ENCODE results near the gene OPN1SW. TPM values are rescaled to one million over a fixed set of nuclear protein-coding genes. Genes with fewer than 3 reads are reported as not detected.

Gene OPN1SW
- total RNA-seq, 2 experiments from 2014 or later = not detected

- peaks cover 32% of the 10 kb centered on the region for H3K27me3 Mint-ChIP-seq
- ChIA-PET CTCF (no interaction called here), POLR2A (no interaction called here)
- H3K9me3 ChIP-seq (ENCODE audit: control insufficient read depth in 1 of 2, insufficient read depth in 1 of 2, low read length in 2 of 2) = no peaks in the 10 kb centered on the region
- H3K9me3 Mint-ChIP-seq = no peaks in the 10 kb centered on the region
- no peaks in the 10 kb centered on the region for H3K36me3 Mint-ChIP-seq (ENCODE audit: low read depth)
- no peaks in the 10 kb centered on the region for H3K4me1 ChIP-seq (ENCODE audit: insufficient read depth, low read length)
- H3K4me3 ChIP-seq (ENCODE audit: low read length) = no peak overlapping the region
- intact Hi-C loops (cut with DNase I, micrococcal nuclease) = no loop called here
- peaks cover 0 to 3% of the 10 kb centered on the region in 2 experiments for H3K27me3 ChIP-seq (ENCODE audit: control insufficient read depth in 1 of 2, insufficient read depth in 2 of 2, low read length in 2 of 2)
- H3K27ac ChIP-seq (ENCODE audit: low read depth in 1 of 2, low read length in 2 of 2) = no peak overlapping the region
- no peak overlapping the region for H3K27ac Mint-ChIP-seq
- no peaks in the 10 kb centered on the region for H3K4me1 Mint-ChIP-seq (ENCODE audit: low read depth)
- no peak for DNase-seq
- H3K4me3 Mint-ChIP-seq = no peak overlapping the region
- TF ChIP-seq CTCF (IDR thresholded peaks at IDR 0.05) = no peak
- no peaks in the 10 kb centered on the region for H3K36me3 ChIP-seq (ENCODE audit: insufficient read depth, low read length)
- ATAC-seq (ENCODE audit: poor library complexity) = no peak
Measured at GRCh38 chr7:128729494-128729893, 46.1 kb downstream of the OPN1SW start.

DNA sequence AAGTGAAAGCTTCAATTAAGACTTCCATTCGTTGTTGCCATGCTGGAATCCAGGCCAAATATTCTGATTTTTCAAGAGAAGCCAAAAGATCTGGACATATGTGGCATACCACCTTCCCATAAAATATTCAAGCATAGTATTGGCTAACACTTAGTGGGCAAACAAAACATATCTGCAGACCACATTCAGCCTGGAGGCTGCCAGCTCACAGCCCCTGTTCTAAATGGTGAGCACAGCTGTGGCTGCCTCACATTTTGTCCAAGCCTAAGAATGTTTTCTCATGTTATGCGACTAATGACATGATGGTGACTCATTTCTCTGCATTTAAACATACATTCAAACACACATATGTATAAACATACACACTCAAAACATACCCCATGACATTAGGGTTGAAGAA, 47.0 kb downstream of the OPN1SW start:
- H3K9me3 ChIP-seq (ENCODE audit: control insufficient read depth in 1 of 2, insufficient read depth in 1 of 2, low read length in 2 of 2) = no peaks in the 10 kb centered on the region
- no peak overlapping the region for H3K4me3 ChIP-seq (ENCODE audit: low read length)
- no peak for ATAC-seq (ENCODE audit: poor library complexity)
- Mint-ChIP-seq H3K36me3 (ENCODE audit: low read depth) (no peaks in the 10 kb centered on the region), H3K27ac (no peak overlapping the region), H3K27me3 (peaks cover 32% of the 10 kb centered on the region), H3K4me1 (ENCODE audit: low read depth) (no peaks in the 10 kb centered on the region), H3K9me3 (no peaks in the 10 kb centered on the region), H3K4me3 (no peak overlapping the region)
- H3K27ac ChIP-seq (ENCODE audit: low read depth in 1 of 2, low read length in 2 of 2) = no peak overlapping the region
- peaks cover 0 to 3% of the 10 kb centered on the region in 2 experiments for H3K27me3 ChIP-seq (ENCODE audit: control insufficient read depth in 1 of 2, insufficient read depth in 2 of 2, low read length in 2 of 2)
- DNase-seq = no peak
- POLR2A ChIA-PET = no interaction called here
- no peaks in the 10 kb centered on the region for H3K36me3 ChIP-seq (ENCODE audit: insufficient read depth, low read length)
- no peaks in the 10 kb centered on the region for H3K4me1 ChIP-seq (ENCODE audit: insufficient read depth, low read length)
- intact Hi-C loops (cut with DNase I, micrococcal nuclease) = no loop called here
- no peak for TF ChIP-seq CTCF (IDR thresholded peaks at IDR 0.05)
- CTCF ChIA-PET = no interaction called here

- Mint-ChIP-seq H3K4me3 (no peak overlapping the region), H3K27me3 (peaks cover 32% of the 10 kb centered on the region), H3K27ac (no peak overlapping the region), H3K9me3 (no peaks in the 10 kb centered on the region), H3K4me1 (ENCODE audit: low read depth) (no peaks in the 10 kb centered on the region), H3K36me3 (ENCODE audit: low read depth) (no peaks in the 10 kb centered on the region)
- DNase-seq (no peak), ATAC-seq (ENCODE audit: poor library complexity) (no peak)
- intact Hi-C loops (cut with DNase I, micrococcal nuclease) = no loop called here
- POLR2A ChIA-PET = no interaction called here
- no peaks in the 10 kb centered on the region for H3K4me1 ChIP-seq (ENCODE audit: insufficient read depth, low read length)
- CTCF ChIA-PET = no interaction called here
- no peak overlapping the region for H3K27ac ChIP-seq (ENCODE audit: low read depth in 1 of 2, low read length in 2 of 2)
- H3K36me3 ChIP-seq (ENCODE audit: insufficient read depth, low read length) = no peaks in the 10 kb centered on the region
- no peak for TF ChIP-seq CTCF (IDR thresholded peaks at IDR 0.05)
- H3K27me3 ChIP-seq (ENCODE audit: control insufficient read depth in 1 of 2, insufficient read depth in 2 of 2, low read length in 2 of 2) = peaks cover 0 to 3% of the 10 kb centered on the region in 2 experiments
- H3K9me3 ChIP-seq (ENCODE audit: control insufficient read depth in 1 of 2, insufficient read depth in 1 of 2, low read length in 2 of 2) = no peaks in the 10 kb centered on the region
- no peak overlapping the region for H3K4me3 ChIP-seq (ENCODE audit: low read length)
Measured at GRCh38 chr7:128727239-128727638, 48.4 kb downstream of the OPN1SW start.

Data from CD4-positive, alpha-beta T cell (primary cell).